GM12878 (cell line): ENCODE results near the gene HK1.

Source experiments
- EP300 ChIP-seq, 2 experiments: fragments of 150-350 bp in 1 of 2; IDR thresholded peaks; 2 replicates each; pipeline ENCODE4 v1.6.1; 2011 to 2012; ENCODE audit warnings: low read depth in 2 of 2, low read length in 2 of 2, borderline replicate concordance in 1 of 2, improper control_type of control experiment in 1 of 2, inconsistent platforms in 1 of 2; ENCODE audit not compliant: control insufficient read depth in 1 of 2
- EZH2 ChIP-seq: IDR thresholded peaks from 2 replicates; pipeline ENCODE4 v1.6.1; 2012; ENCODE audit warnings: low read depth, mild to moderate bottlenecking, control low read depth, inconsistent platforms, low read length, borderline replicate concordance; ENCODE audit not compliant: control insufficient read depth
- GABPA ChIP-seq: IDR thresholded peaks from 2 replicates; pipeline ENCODE4 v1.6.1; 2014; ENCODE audit warnings: antibody characterized with exemption, low read depth, mild to moderate bottlenecking, inconsistent platforms
- NFXL1 ChIP-seq: fragments of 450-650 bp; IDR thresholded peaks from 2 replicates; pipeline ENCODE4 v1.6.1; 2017; ENCODE audit warnings: antibody characterized with exemption, mild to moderate bottlenecking, borderline replicate concordance
- POLR2A ChIP-seq: IDR thresholded peaks from 2 replicates; pipeline ENCODE4 v1.6.1; 2011; ENCODE audit warnings: low read depth, mild to moderate bottlenecking, low read length
- SPI1 ChIP-seq: IDR thresholded peaks from 2 replicates; pipeline ENCODE4 v1.6.1; 2011; ENCODE audit warnings: low read depth, mild to moderate bottlenecking, low read length, moderate library complexity, borderline replicate concordance; ENCODE audit not compliant: insufficient read depth
- SREBF2 ChIP-seq: IDR thresholded peaks from 2 replicates; pipeline ENCODE4 v1.6.1; 2012; ENCODE audit warnings: mild to moderate bottlenecking, low read length
- TF ChIP-seq, protein P1 (sequence below): fragments of 450-650 bp; IDR thresholded peaks from 2 replicates; pipeline ENCODE4 v1.6.1; 2017; ENCODE audit warnings: mild to moderate bottlenecking, low read depth, inconsistent platforms; ENCODE audit not compliant: poor library complexity, severe bottlenecking
- TF ChIP-seq, protein P2 (sequence below): IDR thresholded peaks from 2 replicates; pipeline ENCODE4 v1.6.1; 2012; ENCODE audit warnings: mild to moderate bottlenecking, low read depth, low read length

DNA sequence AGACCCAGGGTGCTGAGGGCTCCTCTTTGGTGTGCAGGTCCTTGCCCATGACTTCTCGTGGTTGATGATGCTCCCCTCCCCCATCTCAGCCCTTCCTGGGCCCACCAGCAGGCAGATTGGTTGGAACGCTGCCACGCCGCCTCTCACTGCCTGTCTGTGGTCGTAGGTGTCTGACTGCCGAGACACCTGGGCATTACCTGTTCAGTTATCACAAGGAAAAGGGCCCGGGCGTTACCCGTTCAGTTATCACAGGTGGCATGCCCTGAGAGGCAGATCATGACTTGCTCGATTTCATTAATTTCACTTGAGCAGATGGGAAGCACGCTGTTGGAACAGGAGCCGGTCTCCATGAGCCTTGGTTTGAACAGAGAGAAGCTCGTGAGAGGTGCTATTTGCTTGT is 95.9 kb downstream of the HK1 start:
- TF ChIP-seq POLR2A: no peak
- no peak for TF ChIP-seq GABPA
- TF ChIP-seq, protein P1, sequence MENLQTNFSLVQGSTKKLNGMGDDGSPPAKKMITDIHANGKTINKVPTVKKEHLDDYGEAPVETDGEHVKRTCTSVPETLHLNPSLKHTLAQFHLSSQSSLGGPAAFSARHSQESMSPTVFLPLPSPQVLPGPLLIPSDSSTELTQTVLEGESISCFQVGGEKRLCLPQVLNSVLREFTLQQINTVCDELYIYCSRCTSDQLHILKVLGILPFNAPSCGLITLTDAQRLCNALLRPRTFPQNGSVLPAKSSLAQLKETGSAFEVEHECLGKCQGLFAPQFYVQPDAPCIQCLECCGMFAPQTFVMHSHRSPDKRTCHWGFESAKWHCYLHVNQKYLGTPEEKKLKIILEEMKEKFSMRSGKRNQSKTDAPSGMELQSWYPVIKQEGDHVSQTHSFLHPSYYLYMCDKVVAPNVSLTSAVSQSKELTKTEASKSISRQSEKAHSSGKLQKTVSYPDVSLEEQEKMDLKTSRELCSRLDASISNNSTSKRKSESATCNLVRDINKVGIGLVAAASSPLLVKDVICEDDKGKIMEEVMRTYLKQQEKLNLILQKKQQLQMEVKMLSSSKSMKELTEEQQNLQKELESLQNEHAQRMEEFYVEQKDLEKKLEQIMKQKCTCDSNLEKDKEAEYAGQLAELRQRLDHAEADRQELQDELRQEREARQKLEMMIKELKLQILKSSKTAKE: no peak
- TF ChIP-seq EP300 (IDR thresholded peaks at IDR 0.05; ENCODE audit: borderline replicate concordance in 1 of 2, control insufficient read depth in 1 of 2, low read depth in 2 of 2, low read length in 2 of 2): no peak
- no peak for TF ChIP-seq SPI1
- no peak for TF ChIP-seq NFXL1
- TF ChIP-seq, protein P2, sequence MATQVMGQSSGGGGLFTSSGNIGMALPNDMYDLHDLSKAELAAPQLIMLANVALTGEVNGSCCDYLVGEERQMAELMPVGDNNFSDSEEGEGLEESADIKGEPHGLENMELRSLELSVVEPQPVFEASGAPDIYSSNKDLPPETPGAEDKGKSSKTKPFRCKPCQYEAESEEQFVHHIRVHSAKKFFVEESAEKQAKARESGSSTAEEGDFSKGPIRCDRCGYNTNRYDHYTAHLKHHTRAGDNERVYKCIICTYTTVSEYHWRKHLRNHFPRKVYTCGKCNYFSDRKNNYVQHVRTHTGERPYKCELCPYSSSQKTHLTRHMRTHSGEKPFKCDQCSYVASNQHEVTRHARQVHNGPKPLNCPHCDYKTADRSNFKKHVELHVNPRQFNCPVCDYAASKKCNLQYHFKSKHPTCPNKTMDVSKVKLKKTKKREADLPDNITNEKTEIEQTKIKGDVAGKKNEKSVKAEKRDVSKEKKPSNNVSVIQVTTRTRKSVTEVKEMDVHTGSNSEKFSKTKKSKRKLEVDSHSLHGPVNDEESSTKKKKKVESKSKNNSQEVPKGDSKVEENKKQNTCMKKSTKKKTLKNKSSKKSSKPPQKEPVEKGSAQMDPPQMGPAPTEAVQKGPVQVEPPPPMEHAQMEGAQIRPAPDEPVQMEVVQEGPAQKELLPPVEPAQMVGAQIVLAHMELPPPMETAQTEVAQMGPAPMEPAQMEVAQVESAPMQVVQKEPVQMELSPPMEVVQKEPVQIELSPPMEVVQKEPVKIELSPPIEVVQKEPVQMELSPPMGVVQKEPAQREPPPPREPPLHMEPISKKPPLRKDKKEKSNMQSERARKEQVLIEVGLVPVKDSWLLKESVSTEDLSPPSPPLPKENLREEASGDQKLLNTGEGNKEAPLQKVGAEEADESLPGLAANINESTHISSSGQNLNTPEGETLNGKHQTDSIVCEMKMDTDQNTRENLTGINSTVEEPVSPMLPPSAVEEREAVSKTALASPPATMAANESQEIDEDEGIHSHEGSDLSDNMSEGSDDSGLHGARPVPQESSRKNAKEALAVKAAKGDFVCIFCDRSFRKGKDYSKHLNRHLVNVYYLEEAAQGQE: no peak
- no peak for TF ChIP-seq EZH2
- no peak for TF ChIP-seq SREBF2
